Stimulated activated CD4-positive, alpha-beta T cell treated with anti-CD3 and anti-CD28 coated beads, TNF-alpha, amount 100 ng/mL, for 1 hour (primary cell): Measurements from ENCODE around the gene ZNF76.

Experiments
- DNase-seq, 3 donors: peaks; one replicate each; pipeline ENCODE4 v3.0.0-alpha.2; 2020; ENCODE audit warnings: low read depth in 3 of 3, low spot score in 1 of 3

ZNF76 gene

GRCh38 chr6:35265523-35265922 is 6.0 kb downstream of the ZNF76 start:
- no peak for DNase-seq

GRCh38 chr6:35267446-35267845 is 7.9 kb downstream of the ZNF76 start:
- no peak for DNase-seq

- DNase-seq: no peak
These were observed 8.4 kb downstream of the ZNF76 start for GRCh38 chr6:35267897-35268296.

GRCh38 chr6:35272005-35272404 is 12.5 kb downstream of the ZNF76 start:
- no peak for DNase-seq

- DNase-seq: no peak
These were observed 14.5 kb downstream of the ZNF76 start for GRCh38 chr6:35273822-35274559.

GRCh38 chr6:35275744-35276260 is 16.3 kb downstream of the ZNF76 start:
- DNase-seq: no peak

- no peak for DNase-seq
These were observed 19.2 kb downstream of the ZNF76 start for GRCh38 chr6:35278708-35279107.

- no peak for DNase-seq
These were observed 21.4 kb downstream of the ZNF76 start for GRCh38 chr6:35280903-35281302.

GRCh38 chr6:35282472-35282871 is 22.9 kb downstream of the ZNF76 start:
- no peak for DNase-seq

- DNase-seq: no peak
These were observed 23.8 kb downstream of the ZNF76 start for GRCh38 chr6:35283361-35283760.

GRCh38 chr6:35287671-35288396 is 28.3 kb downstream of the ZNF76 start:
- no peak for DNase-seq

- no peak for DNase-seq
These were observed 29.3 kb downstream of the ZNF76 start for GRCh38 chr6:35288834-35289233.

- DNase-seq: no peak
These were observed 32.0 kb downstream of the ZNF76 start for GRCh38 chr6:35291491-35291890.

GRCh38 chr6:35292494-35292893 is 33.0 kb downstream of the ZNF76 start:
- DNase-seq: no peak

GRCh38 chr6:35293681-35294080 is 34.1 kb downstream of the ZNF76 start:
- DNase-seq: no peak

GRCh38 chr6:35294308-35294945 is 34.9 kb downstream of the ZNF76 start:
- no peak for DNase-seq

- no peak for DNase-seq
These were observed 35.5 kb downstream of the ZNF76 start for GRCh38 chr6:35295036-35295435.

GRCh38 chr6:35295521-35296315 is 36.2 kb downstream of the ZNF76 start:
- DNase-seq: no peak

GRCh38 chr6:35296931-35297600 is 37.5 kb downstream of the ZNF76 start:
- no peak for DNase-seq

GRCh38 chr6:35297601-35298481 is 38.3 kb downstream of the ZNF76 start, which contains the start of gene DEF6:
DEF6 (plus strand) TSS chr6:35297818; CDS start chr6:35297857, 39 bp downstream.
- peak; percentile 72 to 75 (median 75) for DNase-seq
